Effector memory CD4-positive, alpha-beta T cell (primary cell): ENCODE data around the gene TAF11L4.
"Not testable (repeated sequence)": the region's sequence is repeated elsewhere in the genome, so short reads cannot be mapped to it uniquely, and the experiment has no call there.

Experiments
- DNase-seq, 3 donors: peaks; one replicate each; pipeline ENCODE4 v3.0.0-alpha.2; 2020
- H3K27ac ChIP-seq: 2 replicates; pipeline ENCODE4 v1.7.0; 2013; ENCODE audit warnings: mild to moderate bottlenecking, low read length, moderate library complexity; ENCODE audit not compliant: insufficient read depth, poor library complexity, severe bottlenecking
- H3K27me3 ChIP-seq: replicated peaks from 2 replicates; pipeline ENCODE4 v1.7.0; 2013; ENCODE audit warnings: mild to moderate bottlenecking, low read length; ENCODE audit not compliant: insufficient read depth, control insufficient read depth, poor library complexity, severe bottlenecking
- H3K36me3 ChIP-seq: 2 replicates; pipeline ENCODE4 v1.7.0; 2013; ENCODE audit warnings: mild to moderate bottlenecking, low read length, moderate library complexity; ENCODE audit not compliant: control insufficient read depth, insufficient read depth
- H3K4me1 ChIP-seq: 2 replicates; pipeline ENCODE4 v1.7.0; 2013; ENCODE audit warnings: low read length, mild to moderate bottlenecking; ENCODE audit not compliant: control insufficient read depth, insufficient read depth, poor library complexity, severe bottlenecking
- H3K4me3 ChIP-seq: 2 replicates; pipeline ENCODE4 v1.7.0; 2013; ENCODE audit warnings: low read length, low read depth, mild to moderate bottlenecking; ENCODE audit not compliant: insufficient read depth, poor library complexity, severe bottlenecking
- H3K9me3 ChIP-seq: 2 replicates; pipeline ENCODE4 v1.7.0; 2013; ENCODE audit warnings: mild to moderate bottlenecking, low read length, moderate library complexity; ENCODE audit not compliant: control insufficient read depth

Gene TAF11L4

DNA sequence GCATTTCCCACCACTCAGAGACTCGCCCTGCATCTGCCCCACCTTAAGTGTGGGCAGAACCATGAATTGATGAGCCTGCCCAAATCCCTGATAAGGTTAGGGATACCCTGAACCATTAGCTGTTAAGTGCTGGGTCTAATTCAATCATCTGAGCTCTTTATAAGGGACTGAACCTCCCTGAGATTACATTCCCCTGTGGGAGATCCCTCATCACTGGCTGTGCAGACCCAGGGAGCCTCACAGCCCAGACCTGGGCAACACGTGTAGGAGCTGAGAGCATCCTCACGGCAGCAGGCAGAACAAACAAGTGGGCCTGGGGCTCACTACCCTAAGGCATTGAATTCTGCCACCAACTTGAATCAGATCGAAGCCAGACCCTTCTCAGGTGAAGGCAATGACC lies 24.2 kb upstream of the TAF11L4 start:
- no peaks in the 10 kb centered on the region for H3K9me3 ChIP-seq
- DNase-seq: no peak

DNA sequence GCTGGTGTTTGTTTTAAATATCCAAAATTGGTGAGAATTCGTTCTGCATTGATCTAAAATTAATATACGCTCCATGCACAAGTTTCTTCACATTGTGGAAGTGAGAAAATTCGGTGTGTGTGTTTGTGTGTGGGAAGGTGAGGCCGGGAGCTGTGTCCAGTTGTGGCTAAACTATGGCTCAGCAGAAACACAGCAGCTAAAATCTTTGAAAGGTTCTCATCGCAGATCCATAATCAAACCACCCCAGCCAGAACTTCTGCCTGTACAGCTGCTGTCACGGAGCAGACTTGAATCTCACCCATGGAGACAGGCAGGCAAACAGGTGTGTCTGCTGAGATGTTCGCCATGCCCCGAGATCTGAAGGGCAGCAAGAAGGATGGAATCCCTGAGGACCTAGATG lies 23.7 kb upstream of the TAF11L4 start, which contains the start of gene TAF11L2:
Gene TAF11L2, plus strand, starts transcription at position 301 of the 400 bp plus-strand sequence.
- H3K27me3 ChIP-seq, DNase-seq, H3K4me3 ChIP-seq, H3K4me1 ChIP-seq, H3K27ac ChIP-seq, H3K36me3 ChIP-seq, H3K9me3 ChIP-seq: not testable (repeated sequence)

More for the DNA sequence above, 24.2 kb upstream of the TAF11L4 start:
- no peak overlapping the region for H3K27ac ChIP-seq
- H3K27me3 ChIP-seq: no peaks in the 10 kb centered on the region
- H3K36me3 ChIP-seq: no peaks in the 10 kb centered on the region
- H3K4me1 ChIP-seq: no peaks in the 10 kb centered on the region
- no peak overlapping the region for H3K4me3 ChIP-seq

DNA sequence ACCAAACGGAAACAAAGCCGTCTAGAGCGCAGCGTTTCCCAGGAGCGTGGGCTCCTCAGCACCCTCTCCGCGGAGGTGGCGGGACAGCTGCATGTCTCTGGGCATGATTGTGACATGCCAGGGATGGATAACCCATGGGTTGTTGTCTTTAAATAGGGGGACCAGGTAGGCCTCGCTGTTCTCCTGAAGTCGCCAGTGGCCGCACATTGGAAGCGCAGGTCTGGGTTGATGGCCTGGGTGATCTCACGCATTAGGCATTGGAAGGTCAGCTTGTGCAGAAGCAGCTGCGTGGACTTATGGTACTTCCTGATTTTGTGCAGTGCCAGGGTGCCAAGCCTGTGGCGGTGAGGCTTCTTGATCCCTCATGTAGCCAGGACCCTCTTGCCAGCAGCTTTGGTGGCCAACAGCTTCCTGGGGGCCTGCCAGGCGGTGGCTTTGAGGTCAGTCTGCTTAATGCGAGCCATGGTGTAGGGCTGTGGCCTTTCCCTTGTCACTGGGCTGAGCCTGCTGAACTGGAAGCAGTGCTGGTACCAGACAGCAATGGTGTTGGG lies 9.8 kb upstream of the TAF11L4 start:
- H3K27me3 ChIP-seq: no peaks in the 10 kb centered on the region
- H3K4me1 ChIP-seq: no peaks in the 10 kb centered on the region
- H3K36me3 ChIP-seq: no peaks in the 10 kb centered on the region
- H3K27ac ChIP-seq: no peak overlapping the region
- no peak for DNase-seq
- H3K4me3 ChIP-seq: no peak overlapping the region
- no peaks in the 10 kb centered on the region for H3K9me3 ChIP-seq

DNA sequence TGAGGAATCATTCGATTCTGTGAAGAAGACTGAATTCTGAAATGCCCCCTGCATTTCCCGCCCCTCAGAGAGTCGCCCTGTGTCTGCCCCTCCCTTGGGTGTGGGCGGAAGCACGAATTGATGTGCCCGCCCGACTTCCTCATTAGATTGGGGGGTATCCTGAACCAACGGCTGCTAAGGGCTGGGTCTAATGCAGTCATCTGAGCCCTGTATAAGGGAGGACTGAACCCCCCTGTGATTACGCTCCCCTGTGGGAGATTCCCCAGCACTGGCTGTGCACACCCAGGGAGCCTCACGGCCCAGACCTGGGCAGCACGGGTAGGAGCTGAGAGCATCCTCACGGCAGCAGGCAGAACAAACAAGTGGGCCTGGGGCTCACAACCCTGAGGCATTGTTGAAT lies 4.1 kb upstream of the TAF11L4 start:
- DNase-seq, H3K4me3 ChIP-seq: not testable (repeated sequence)

DNA sequence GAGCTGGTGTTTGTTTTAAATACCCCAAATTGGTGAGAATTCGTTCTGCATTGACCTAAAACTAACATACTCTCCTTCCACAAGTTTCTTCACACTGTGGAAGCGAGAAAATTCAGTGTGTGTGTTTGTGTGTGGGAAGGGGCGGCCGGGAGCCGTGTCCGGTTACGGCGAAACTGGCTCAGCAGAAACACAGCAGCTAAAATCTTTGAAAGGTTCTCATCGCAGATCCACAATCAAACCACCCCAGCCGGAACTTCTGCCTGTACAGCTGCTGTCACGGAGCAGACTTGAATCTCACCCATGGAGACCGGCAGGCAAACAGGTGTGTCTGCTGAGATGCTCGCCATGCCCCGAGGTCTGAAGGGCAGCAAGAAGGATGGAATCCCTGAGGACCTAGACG lies 3.5 kb upstream of the TAF11L4 start, which contains the start of gene TAF11L3:
Gene TAF11L3, plus strand, starts transcription at position 301 of the 400 bp plus-strand sequence.
- H3K27me3 ChIP-seq, DNase-seq, H3K36me3 ChIP-seq, H3K4me3 ChIP-seq, H3K4me1 ChIP-seq, H3K27ac ChIP-seq, H3K9me3 ChIP-seq: not testable (repeated sequence)

More for the DNA sequence above, 4.1 kb upstream of the TAF11L4 start:
- not testable (repeated sequence) for H3K36me3 ChIP-seq, H3K9me3 ChIP-seq, H3K27ac ChIP-seq, H3K27me3 ChIP-seq, H3K4me1 ChIP-seq

DNA sequence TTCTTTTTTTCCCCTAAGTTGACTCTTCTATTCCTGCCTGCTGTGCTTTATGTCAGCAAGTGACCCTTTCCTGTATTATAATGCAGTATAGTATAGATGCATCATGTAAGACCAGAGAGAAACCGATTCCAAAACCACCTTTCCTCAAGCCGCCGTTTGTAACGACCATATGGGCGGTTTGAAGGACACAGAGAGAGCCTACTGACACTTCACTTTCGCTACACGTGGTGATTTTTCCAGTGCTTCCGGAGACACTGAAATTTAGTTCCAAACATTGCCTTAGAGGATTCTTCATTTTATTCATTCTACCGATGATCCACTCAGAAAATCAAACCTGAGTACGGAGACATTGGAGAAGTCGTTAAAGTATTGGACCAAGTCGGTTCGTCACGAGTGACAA lies 2.1 kb upstream of the TAF11L4 start:
- H3K27ac ChIP-seq, H3K4me3 ChIP-seq, H3K36me3 ChIP-seq, H3K4me1 ChIP-seq, H3K9me3 ChIP-seq, DNase-seq, H3K27me3 ChIP-seq: not testable (repeated sequence)

DNA sequence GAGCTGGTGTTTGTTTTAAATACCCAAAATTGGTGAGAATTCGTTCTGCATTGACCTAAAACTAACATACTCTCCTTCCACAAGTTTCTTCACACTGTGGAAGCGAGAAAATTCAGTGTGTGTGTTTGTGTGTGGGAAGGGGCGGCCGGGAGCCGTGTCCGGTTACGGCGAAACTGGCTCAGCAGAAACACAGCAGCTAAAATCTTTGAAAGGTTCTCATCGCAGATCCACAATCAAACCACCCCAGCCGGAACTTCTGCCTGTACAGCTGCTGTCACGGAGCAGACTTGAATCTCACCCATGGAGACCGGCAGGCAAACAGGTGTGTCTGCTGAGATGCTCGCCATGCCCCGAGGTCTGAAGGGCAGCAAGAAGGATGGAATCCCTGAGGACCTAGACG lies 3.3 kb downstream of the TAF11L4 start, which contains the start of gene TAF11L5:
Gene TAF11L5, plus strand, starts transcription at position 301 of the 400 bp plus-strand sequence.
- H3K4me1 ChIP-seq, H3K9me3 ChIP-seq, H3K36me3 ChIP-seq, DNase-seq, H3K4me3 ChIP-seq, H3K27me3 ChIP-seq, H3K27ac ChIP-seq: not testable (repeated sequence)

DNA sequence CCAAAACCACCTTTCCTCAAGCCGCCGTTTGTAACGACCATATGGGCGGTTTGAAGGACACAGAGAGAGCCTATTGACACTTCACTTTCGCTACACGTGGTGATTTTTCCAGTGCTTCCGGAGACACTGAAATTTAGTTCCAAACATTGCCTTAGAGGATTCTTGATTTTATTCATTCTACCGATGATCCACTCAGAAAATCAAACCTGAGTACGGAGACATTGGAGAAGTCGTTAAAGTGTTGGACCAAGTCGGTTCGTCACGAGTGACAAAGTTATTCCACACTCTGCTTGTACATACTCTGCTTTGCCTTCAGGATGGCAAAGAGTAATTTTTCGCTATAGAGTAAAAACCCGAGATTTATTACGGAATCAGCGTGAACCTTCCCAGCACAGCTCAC lies 4.9 kb downstream of the TAF11L4 start:
- not testable (repeated sequence) for DNase-seq, H3K9me3 ChIP-seq, H3K27ac ChIP-seq, H3K27me3 ChIP-seq, H3K4me3 ChIP-seq, H3K36me3 ChIP-seq, H3K4me1 ChIP-seq

DNA sequence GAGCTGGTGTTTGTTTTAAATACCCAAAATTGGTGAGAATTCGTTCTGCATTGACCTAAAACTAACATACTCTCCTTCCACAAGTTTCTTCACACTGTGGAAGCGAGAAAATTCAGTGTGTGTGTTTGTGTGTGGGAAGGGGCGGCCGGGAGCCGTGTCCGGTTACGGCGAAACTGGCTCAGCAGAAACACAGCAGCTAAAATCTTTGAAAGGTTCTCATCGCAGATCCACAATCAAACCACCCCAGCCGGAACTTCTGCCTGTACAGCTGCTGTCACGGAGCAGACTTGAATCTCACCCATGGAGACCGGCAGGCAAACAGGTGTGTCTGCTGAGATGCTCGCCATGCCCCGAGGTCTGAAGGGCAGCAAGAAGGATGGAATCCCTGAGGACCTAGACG lies 6.8 kb downstream of the TAF11L4 start, which contains the start of gene TAF11L6:
Gene TAF11L6, plus strand, starts transcription at position 301 of the 400 bp plus-strand sequence.
- not testable (repeated sequence) for H3K4me1 ChIP-seq, H3K4me3 ChIP-seq, H3K9me3 ChIP-seq, H3K36me3 ChIP-seq, H3K27ac ChIP-seq, H3K27me3 ChIP-seq, DNase-seq
